HT-29 (cell line): ENCODE data around the gene FXYD5. TPM values are rescaled to one million over a fixed set of nuclear protein-coding genes. Genes with fewer than 3 reads are reported as not detected.

ENCODE experiments used
- DNase-seq: peaks from one replicate; pipeline ENCODE4 v3.0.0-alpha.2; 2015; ENCODE audit warnings: low spot score
- small RNA-seq: library from RNA; depleted of rRNA; stranded (forward); fragments of <200 nt; gene quantifications from one replicate; pipeline ENCODE3, GENCODE V24; 2014
- total RNA-seq: library from RNA; depleted of rRNA; stranded (reverse); fragments of >200 nt; shearing (Covaris generic); gene quantifications from 2 replicates; pipeline ENCODE4 v1.2.3, GENCODE V29; 2014; rRNA removed

The FXYD5 gene
- total RNA-seq, 1 experiment from 2014 or later: 46.4 TPM

GRCh38 chr19:35212241-35212640 is 57.7 kb downstream of the FXYD5 start:
- no peak for DNase-seq

DNA sequence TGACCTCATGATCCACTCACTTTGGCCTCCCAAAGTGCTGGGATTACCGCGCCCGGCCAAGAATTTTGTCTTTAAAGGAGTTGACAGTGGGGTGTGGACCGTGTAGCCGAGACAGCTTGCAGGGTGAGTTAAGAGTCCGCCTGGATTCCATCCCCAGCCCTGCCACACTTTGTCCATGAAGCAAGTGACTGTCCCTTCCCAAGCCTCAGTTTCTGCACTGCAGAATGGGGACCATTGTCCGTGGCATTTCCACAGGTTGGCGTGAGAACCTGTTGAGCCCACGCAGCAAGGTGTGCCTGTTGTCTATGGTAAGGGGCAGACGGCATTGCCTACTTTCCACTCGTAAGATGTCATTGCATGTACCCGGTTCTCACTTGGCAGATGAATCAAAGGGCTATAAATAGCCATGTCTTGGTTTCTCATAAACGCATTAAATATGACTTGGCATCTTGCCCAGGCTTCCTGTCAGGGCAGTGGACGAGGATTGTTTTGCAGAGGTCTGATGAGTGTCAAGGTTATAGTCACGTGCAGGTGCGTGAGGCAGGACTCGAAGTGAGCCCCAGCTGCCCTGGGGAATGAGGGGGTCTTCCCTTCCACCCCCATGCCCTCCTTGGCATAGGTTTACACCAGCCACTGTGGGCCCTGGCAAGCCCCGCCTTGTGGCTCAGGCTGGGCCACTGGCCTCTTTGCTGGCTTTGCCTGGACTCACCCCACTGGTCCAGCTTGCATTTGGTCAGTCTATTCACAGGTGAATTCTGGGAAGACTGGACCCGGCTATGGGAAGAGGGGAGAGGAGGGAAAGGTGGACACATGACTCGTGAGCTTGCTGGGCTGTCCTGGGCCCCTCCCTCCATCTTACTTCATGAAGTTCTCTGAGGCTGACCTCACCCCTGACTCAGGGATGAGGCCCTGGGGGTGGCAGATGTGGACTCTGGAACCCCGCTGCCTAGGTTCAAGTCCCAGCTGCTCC is 59.4 kb downstream of the FXYD5 start:
- DNase-seq: peak; percentile 99

DNA sequence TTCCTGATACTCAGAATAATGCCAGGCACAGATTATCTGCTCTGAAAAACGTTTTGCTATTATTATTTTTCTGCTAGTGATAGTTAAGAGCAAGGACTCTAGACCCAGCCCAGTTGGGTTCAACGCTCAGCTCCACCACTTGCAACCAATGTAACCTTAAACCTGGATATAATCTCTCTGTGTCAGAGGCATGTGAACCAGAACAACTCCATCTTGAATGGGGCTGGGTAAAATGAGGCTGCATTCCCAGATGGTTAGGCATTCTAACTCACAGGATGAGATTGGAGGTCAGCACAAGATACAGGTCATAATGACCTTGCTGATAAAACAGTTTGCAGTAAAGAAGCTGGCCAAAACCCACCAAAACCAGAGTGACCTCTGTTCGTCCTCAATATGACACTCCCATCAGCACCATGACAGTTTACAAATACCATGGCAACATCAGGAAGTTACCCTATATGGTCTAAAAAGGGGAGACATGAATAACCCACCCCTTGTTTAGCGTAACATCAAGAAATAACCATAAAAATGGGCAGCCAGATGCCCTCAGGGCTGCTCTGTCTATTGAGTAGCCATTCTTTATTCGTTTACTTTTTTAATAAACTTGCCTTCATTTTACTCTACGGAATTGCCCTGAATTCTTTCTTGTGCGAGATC is 60.4 kb downstream of the FXYD5 start:
- no peak for DNase-seq

DNA sequence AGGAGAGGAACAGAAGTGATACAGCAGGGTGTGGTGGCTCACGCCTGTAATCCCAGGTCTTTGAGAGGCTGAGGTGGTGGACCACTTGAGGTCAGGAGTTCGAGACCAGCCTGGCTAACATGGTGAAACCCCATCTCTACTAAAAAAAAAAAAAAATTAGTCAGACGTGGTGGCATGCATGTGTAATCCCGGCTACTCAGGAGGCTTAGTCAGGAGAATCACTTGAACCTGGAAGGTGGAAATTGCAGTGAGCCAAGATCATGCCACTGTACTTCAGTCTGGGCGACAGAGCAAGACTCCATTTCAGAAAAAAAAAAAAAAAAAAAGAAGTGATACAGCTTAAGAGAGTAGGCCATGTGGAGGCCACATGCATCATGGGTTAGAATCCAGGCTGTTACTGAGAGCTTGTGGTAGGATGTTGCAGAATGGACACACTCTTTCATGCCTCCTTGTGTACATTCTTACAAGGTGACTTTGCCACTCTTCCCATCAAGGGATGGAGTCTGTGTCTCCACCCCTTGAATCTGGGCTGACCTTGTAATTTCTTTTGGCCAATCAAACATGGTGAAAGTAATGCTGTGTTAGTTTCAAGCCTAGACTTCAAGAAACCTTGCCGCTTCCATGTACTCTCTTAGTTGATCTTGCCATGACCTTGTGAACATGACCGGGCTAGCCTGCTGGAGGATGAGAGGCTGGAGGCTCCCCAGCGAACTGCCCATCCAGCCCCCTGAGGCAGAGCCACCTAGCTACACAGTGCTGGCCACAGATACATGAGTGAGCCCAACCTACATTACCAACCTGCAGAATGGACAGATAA is 61.7 kb downstream of the FXYD5 start:
- DNase-seq: no peak

GRCh38 chr19:35216833-35217648 is 62.5 kb downstream of the FXYD5 start:
- peak; percentile 47 for DNase-seq

- no peak for DNase-seq
Observed at GRCh38 chr19:35217649-35217990, 63.1 kb downstream of the FXYD5 start.

GRCh38 chr19:35219008-35219407 is 64.5 kb downstream of the FXYD5 start:
- no peak for DNase-seq

Small RNA genes lying within 50 kb of the gene (small RNA-seq; reads per million reads assigned to genes)
- gene AC020907.2: not detected

Other genes starting within 250 kb of the FXYD5 start
- 2.0 and 2.7 TPM in 2 replicates for gene ZNF30, start 227.8 kb upstream of the FXYD5 start, total RNA-seq
- 11.8 and 12.7 TPM in 2 replicates for gene ZNF792, start 190.5 kb upstream of the FXYD5 start, total RNA-seq
- 13.2 and 24.8 TPM in 2 replicates for gene GRAMD1A, start 154.4 kb upstream of the FXYD5 start, total RNA-seq
- 0.25 and 0.73 TPM in 2 replicates for gene SCN1B, start 124.3 kb upstream of the FXYD5 start, total RNA-seq
- 0.42 and 3.0 TPM in 2 replicates for gene HPN, start 113.0 kb upstream of the FXYD5 start, total RNA-seq
- 15.8 and 38.9 TPM in 2 replicates for gene FXYD3, start 38.9 kb upstream of the FXYD5 start, total RNA-seq
- gene LGI4, start 19.7 kb upstream of the FXYD5 start, total RNA-seq: not detected in 2 replicates
- not detected in 2 replicates for gene FXYD1, start 15.9 kb upstream of the FXYD5 start, total RNA-seq
- not detected in 2 replicates for gene FXYD7, start 11.5 kb upstream of the FXYD5 start, total RNA-seq
- gene FAM187B, start 74.0 kb downstream of the FXYD5 start, total RNA-seq: not detected in 2 replicates
- 475 and 478 TPM in 2 replicates for gene LSR, start 94.3 kb downstream of the FXYD5 start, total RNA-seq
- gene USF2, start 114.2 kb downstream of the FXYD5 start, total RNA-seq: 218 and 226 TPM in 2 replicates
- 0.05 TPM in 1 of 2 replicates, not detected in the other for gene HAMP, start 127.8 kb downstream of the FXYD5 start, total RNA-seq
- gene MAG, start 137.4 kb downstream of the FXYD5 start, total RNA-seq: not detected in 2 replicates
- gene CD22, start 174.5 kb downstream of the FXYD5 start, total RNA-seq: 0.28 TPM in 1 of 2 replicates, not detected in the other
- not detected in 2 replicates for gene FFAR1, start 193.2 kb downstream of the FXYD5 start, total RNA-seq
- not detected in 2 replicates for gene FFAR3, start 203.7 kb downstream of the FXYD5 start, total RNA-seq
- gene GPR42, start 216.3 kb downstream of the FXYD5 start, total RNA-seq: not detected in 2 replicates